Adipose tissue (tissue), 3 donors: ENCODE results near the gene PNPLA8. TPM values are rescaled to one million over a fixed set of nuclear protein-coding genes. Genes with fewer than 3 reads are reported as not detected.
A peak's percentile ranks its signal among the peaks of the same experiment; 100 is the strongest.
"Not testable (repeated sequence)": the region's sequence is repeated elsewhere in the genome, so short reads cannot be mapped to it uniquely, and the experiment has no call there.

Experiments used
- H3K27ac ChIP-seq: one replicate; pipeline ENCODE4 v1.5.1; 2013; ENCODE audit warnings: low read depth, low read length
- WGBS, 3 donors: extraction: QIAGEN DNeasy Blood & Tissue Kit; methylation state at CpG; one replicate each; pipeline ENCODE4 v1.1.7; 2013; 5-methylcytosine and 5-hydroxymethylcytosine counted together
- polyA plus RNA-seq, 3 donors: library from polyadenylated mRNA; stranded (reverse); fragments of 200-250 nt; gene quantifications; one replicate each; pipeline ENCODE4 v1.2.3, GENCODE V29; 2013
- donor health status: healthy with polysubstance abuse.
- donor health status: Bipolar disorder and iron deficiency.
- donor health status: healthy.

PNPLA8 gene
- polyA plus RNA-seq, 3 donors, result 9.2 to 26.3 (median 21.8) TPM

DNA sequence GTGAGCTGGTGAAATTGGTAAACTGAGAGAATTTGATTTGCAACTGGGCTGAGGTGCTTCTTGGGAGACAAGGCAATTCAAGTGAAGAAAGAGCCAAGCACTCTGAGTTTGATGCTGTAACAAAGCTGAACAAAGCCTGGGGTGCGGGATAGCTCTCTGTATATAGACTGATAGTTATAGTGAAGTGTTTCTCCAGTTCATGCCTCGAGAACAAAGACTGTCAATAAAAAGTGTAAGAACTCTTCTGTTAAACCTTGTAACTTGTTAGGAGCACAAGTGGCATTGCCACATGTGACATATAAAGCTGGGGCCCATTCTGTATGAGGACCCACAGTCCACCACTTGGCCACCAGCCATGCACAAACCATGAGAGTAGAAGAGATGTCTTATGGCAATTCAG is 11.3 kb upstream of the PNPLA8 start:
- no peak overlapping the region for H3K27ac ChIP-seq
- WGBS, 3 donors, result 87 to 89% (median 87%) methylated on average over 2 of the region's 2 CpGs

GRCh38 chr7:108535744-108536143 is 9.8 kb upstream of the PNPLA8 start:
- H3K27ac ChIP-seq, result no peak overlapping the region
- 39 to 71% (median 45%) methylated on average over 1 of the region's 1 CpG for WGBS, 3 donors

DNA sequence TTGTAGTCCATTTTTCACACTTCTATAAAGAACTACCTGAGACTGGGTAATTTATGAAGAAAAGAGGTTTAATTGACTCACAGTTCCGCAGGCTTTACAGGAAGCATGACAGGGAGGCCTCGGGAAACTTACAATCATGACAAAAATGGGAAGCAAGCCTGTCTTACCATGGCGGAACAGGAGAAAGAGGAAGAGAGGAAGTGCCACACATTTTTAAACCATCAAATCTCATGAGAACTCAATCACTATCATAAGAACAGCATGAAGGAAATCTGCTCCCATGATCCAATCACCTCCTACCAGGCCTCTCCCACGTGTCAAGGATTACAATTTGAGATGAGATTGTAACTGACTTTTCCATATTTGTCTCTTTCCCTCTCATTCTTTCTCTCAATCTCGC is 9.3 kb upstream of the PNPLA8 start:
- H3K27ac ChIP-seq, result no peak overlapping the region
- 42 to 70% (median 54%) methylated on average over 5 of the region's 5 CpGs for WGBS, 3 donors

DNA sequence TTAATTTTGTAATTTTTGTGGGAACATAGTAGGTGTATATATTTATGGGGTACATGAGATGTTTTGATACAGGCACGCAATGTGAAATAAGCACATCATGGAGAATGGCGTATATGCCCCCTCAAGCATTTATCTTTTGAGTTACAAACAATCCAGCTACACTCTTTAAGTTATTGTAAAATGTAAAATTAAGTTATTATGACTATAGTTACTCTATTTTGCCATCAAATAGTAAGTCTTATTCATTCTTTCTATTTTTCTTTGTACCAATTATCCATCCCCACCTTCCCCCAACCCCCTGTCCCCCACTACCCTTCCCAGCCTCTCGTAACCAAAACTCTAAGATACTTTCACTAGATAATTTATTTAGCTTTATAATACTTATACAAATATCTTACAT is 7.8 kb upstream of the PNPLA8 start:
- H3K27ac ChIP-seq, result no peak overlapping the region
- WGBS, 3 donors, result 92 to 99% (median 98%) methylated on average over 3 of the region's 3 CpGs

DNA sequence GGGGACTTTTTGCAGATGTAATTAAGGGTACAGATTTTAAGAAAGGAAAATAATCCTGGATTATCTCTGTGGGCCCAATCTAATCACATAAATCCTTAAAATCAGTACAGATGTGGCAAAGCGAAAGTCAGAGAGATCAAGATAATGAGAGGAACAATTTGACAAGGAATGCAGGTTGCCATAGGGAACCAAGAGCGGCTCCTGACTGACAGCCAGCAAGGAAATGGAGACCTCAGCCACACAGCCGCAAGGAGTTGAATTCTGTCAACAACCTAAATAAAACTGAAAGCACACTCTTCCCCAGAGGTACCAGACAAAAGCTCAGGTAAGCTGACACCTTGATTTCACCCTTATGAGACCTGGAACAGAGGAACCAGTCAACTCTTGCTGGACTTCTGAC is 3.4 kb upstream of the PNPLA8 start:
- H3K27ac ChIP-seq, result no peak overlapping the region
- WGBS, 3 donors, result 80 to 86% (median 81%) methylated on average over 3 of the region's 3 CpGs

DNA sequence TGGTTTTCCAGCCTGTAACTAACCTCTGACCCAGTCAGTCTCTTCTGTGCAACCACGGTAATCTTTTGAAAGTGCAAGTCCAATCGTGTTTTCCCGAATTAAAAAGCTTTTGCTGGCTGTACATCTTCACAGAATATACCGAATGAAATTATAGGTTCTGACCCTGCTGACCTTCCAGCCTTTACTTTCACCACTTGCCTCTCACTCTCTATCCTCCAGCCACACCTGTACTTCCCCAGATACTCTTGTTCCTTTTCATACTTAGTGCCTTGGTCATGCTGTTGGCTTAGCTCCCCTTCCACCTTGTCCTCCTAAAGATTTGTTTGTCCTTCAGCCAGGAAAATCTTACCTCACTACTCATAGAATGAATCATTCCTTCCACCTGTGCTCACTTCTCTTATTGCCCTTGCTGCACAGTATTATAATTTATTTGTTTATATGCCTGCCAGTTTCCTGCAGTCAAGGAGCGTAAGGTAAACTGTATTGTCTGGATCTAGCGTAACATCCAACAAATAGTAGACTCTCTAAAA is 2.3 kb upstream of the PNPLA8 start:
- no peak overlapping the region for H3K27ac ChIP-seq
- 88 to 95% (median 93%) methylated on average over 6 of the region's 6 CpGs for WGBS, 3 donors

DNA sequence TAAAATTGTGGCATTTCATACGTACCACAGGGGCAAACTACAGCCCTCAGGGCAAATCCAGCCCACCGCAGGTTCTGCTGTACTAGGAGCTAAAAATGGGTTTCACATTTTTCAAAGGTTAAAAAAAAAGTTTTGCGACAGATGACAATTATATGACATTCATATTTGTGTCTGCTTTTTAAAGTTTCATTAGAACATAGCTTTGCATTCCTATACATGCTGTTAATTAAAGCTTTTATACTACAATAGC is 758 bp upstream of the PNPLA8 start:
- peak overlapping the region; percentile 2 for H3K27ac ChIP-seq
- WGBS, 3 donors, result 6 to 15% (median 10%) methylated on average over 3 of the region's 3 CpGs

DNA sequence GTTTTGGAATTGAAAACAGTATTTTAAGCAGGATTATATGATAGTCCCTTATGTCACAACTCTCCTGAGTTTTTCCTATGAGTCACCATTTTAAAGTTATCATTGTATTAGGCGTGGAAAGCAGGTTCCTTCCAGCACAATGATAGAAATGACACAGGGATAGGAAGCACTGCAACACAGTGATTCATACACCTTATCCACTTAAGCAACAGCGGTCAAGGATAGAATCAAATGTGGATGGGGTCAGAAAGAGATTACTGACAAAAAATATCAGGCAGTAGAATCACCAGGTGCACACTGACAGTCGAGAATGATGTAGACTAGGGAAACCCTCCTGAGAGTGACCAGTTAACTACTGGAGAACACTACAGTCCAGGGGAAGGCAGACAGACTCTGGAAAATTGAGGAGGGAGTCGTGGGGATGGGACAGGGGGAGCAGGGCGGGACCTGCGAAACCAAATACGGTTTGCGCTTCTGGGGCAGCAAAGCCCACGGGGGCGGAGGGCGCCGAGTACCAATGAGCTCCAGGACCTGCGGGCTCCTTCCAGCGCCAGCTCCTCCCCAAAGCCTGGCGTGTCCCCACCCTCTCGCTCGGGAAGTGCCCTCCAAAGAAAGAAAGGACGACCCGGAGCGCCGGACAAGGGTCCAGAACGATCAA is 479 bp downstream of the PNPLA8 start:
- 0 to 2% (median 0%) methylated on average over 20 to 22 of the region's 22 CpGs for WGBS, 3 donors
- peak overlapping the region; percentile 100 for H3K27ac ChIP-seq

DNA sequence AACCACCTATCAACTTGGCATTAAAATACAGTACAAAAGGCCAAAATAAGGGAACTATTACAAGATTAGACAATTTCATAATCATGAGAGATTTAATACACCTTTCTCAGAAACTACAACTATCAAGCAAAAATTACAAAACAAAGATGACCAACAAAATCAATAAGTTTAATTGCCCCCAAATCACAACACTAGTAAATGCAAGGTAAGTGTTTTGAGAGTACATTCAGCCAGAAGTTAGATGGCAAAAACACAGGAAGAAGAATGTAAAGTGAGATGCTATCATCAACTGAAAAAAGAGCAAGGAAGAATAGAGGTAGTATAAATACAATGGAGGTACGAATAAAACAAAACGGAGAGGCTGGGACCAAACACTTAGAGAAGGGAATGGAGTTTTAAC is 3.2 kb downstream of the PNPLA8 start:
- no peak overlapping the region for H3K27ac ChIP-seq
- 73 to 92% (median 89%) methylated on average over 2 of the region's 2 CpGs for WGBS, 3 donors

- no peak overlapping the region for H3K27ac ChIP-seq
- 97 to 99% (median 97%) methylated on average over 3 of the region's 3 CpGs for WGBS, 3 donors
Observed at GRCh38 chr7:108517951-108518350, 8.0 kb downstream of the PNPLA8 start.

DNA sequence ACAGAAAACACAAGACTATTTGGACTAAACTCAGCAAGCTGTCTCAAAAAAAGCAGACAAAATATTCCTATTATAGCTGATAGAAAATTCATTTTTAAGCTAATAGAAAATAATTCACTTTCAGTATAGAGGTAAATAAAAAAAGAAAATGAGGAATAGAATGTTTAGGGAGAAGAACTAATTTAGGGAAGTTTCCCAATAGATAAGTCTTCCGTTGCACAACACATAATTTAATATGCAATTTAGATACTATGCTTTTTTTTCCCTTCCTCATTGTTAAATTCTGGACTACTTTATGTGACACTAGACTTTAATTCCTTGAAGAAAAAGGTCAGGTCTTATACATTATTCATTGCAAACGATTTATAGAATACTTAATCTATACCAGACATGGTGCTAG is 10.3 kb downstream of the PNPLA8 start:
- no peak overlapping the region for H3K27ac ChIP-seq
- 59 to 92% (median 61%) methylated on average over 2 of the region's 2 CpGs for WGBS, 3 donors

- WGBS, 3 donors, result 38 to 85% (median 48%) methylated on average over 3 of the region's 3 CpGs
- no peak overlapping the region for H3K27ac ChIP-seq
Observed at GRCh38 chr7:108515013-108515412, 10.9 kb downstream of the PNPLA8 start.

DNA sequence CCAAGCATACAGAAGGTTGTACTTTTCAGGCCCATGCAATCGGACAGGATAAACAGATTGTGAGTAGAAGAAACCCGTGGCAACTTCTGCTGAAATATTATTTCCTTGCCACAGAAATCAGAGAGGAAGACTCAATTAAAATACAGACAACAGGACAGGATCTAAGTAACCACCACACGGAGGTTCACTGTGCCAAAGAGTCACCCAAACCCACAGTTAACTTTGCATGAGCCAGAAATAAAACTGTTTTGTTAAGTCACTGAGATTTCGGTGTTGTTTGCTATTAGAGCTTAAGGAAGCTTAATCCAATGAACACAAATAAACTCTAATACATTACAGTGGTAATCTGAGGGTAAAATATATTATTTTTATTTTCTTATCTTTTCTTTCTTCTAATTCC is 14.0 kb downstream of the PNPLA8 start:
- WGBS, 3 donors, result 91 to 95% (median 94%) methylated on average over 4 of the region's 4 CpGs

GRCh38 chr7:108504576-108504975 is 21.4 kb downstream of the PNPLA8 start:
- WGBS, 3 donors, result 95 to 96% (median 96%) methylated on average over 3 of the region's 3 CpGs
- H3K27ac ChIP-seq, result not testable (repeated sequence)

More for the DNA sequence above, 14.0 kb downstream of the PNPLA8 start:
- H3K27ac ChIP-seq, result no peak overlapping the region

DNA sequence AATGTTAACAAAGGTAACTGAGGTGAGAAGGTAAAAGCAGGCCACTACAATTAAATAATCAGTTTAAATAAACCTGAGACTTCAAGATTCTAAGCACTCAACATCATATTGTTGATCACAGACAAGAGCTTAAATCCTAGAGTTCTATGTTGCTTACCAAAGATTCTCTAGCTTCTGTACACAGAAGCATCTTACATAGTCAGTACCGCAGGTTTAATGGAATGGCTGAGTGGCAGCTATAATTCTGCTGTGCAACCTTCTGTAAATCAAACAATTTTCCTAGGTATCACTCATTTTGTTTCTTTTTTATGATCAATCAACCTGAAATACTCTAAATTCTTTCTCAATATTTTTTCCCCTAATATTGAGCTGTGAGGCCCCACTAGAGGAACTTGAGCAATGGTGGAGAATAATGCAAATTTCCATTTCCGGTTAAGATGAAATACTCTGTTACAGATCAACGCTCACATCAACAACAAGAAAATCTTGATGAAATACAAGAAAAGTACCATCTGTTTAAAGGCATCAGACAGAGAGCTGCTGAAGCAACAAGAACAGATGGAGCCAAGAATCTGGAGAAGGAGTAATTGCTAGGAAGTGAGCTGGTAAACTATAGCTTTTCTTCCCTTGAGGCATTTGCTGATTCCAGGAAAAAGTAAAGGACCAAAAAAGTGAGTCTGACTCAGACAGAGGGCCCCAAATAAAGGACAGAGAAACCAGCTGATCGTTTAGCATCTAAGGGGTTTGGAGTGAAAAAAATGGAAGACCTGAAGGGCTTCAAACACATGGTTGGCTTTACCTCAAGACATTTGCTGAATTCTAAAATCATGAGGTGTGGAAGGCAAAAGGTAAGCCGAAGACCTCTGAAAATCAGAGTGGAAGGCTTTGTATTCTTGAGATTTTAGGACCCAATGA is 22.6 kb downstream of the PNPLA8 start:
- peak overlapping the region; percentile 2 for H3K27ac ChIP-seq
- WGBS, 3 donors, result 73 to 90% (median 73%) methylated on average over 5 of the region's 5 CpGs

DNA sequence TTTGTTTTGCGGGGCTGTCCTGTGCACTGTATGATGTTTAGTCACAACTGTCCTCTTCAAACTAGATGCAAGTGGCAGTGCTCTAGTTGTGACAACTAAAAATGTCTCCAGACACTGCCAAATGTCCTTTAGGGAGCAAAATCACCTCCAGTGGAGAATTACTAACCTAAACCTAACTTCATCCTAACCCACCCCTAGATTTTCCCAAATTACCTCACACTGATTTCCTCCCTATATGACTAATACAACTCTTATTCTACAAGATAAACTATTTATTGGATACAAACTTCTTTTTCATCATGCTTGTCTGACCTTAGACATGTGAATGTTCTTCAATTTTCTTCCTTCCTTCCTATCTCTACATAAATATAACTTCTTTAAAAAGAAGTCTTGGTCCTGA is 26.4 kb downstream of the PNPLA8 start:
- WGBS, 3 donors, result 89 to 100% (median 98%) methylated on average over 1 of the region's 1 CpG
- H3K27ac ChIP-seq, result no peak overlapping the region

- WGBS, 3 donors, result 79 to 93% (median 84%) methylated on average over 6 of the region's 6 CpGs
- no peak overlapping the region for H3K27ac ChIP-seq
Observed at GRCh38 chr7:108498481-108498880, 27.5 kb downstream of the PNPLA8 start.

- 88 to 90% (median 88%) methylated on average over 3 of the region's 3 CpGs for WGBS, 3 donors
- no peak overlapping the region for H3K27ac ChIP-seq
Observed at GRCh38 chr7:108497082-108497725, 28.7 kb downstream of the PNPLA8 start.

GRCh38 chr7:108492742-108493141 is 33.2 kb downstream of the PNPLA8 start:
- H3K27ac ChIP-seq, result no peak overlapping the region
- WGBS, 3 donors, result 84 to 96% (median 86%) methylated on average over 4 of the region's 4 CpGs
